K562 (cell line): ENCODE results near the gene ZNF17. TPM values are rescaled to one million over a fixed set of nuclear protein-coding genes. Genes with fewer than 3 reads are reported as not detected.

ENCODE experiments used
- EP400 ChIP-seq: fragments of 450-650 bp; IDR thresholded peaks from 2 replicates; pipeline ENCODE4 v1.6.1; 2017; ENCODE audit warnings: antibody characterized with exemption, mild to moderate bottlenecking, moderate library complexity
- ETV1 ChIP-seq: fragments of 450-650 bp; conservative IDR thresholded peaks from 2 replicates; pipeline ENCODE4 v1.6.1; 2016; ENCODE audit warnings: missing genetic modification characterization, control low read depth, low read depth, missing compliant biosample characterization
- HDAC1 ChIP-seq, 2 experiments: fragments of 450-650 bp; IDR thresholded peaks; 2 replicates each; pipeline ENCODE4 v1.6.1; 2016 to 2017; ENCODE audit warnings: inconsistent platforms in 1 of 2, mild to moderate bottlenecking in 1 of 2, moderate library complexity in 1 of 2
- HDAC3 ChIP-seq: fragments of 450-650 bp; IDR thresholded peaks from 2 replicates; pipeline ENCODE4 v1.6.1; 2018; ENCODE audit warnings: borderline replicate concordance, mild to moderate bottlenecking, moderate library complexity; ENCODE audit not compliant: partially characterized antibody
- KAT8 ChIP-seq: fragments of 450-650 bp; IDR thresholded peaks from 2 replicates; pipeline ENCODE4 v1.6.1; 2016; ENCODE audit warnings: low read depth, mild to moderate bottlenecking
- NFE2L1 ChIP-seq: fragments of 450-650 bp; IDR thresholded peaks from 2 replicates; pipeline ENCODE4 v1.6.1; 2016; ENCODE audit warnings: missing genetic modification characterization, low read depth, mild to moderate bottlenecking, missing compliant biosample characterization, moderate library complexity, borderline replicate concordance
- NR1H2 ChIP-seq: sonication (generic); formaldehyde crosslinking; IDR thresholded peaks from 2 replicates; pipeline ENCODE4 v1.4.0; 2020; ENCODE audit warnings: mild to moderate bottlenecking, missing genetic modification reagents
- NR3C1 ChIP-seq: sonication (generic); formaldehyde crosslinking; IDR thresholded peaks from 2 replicates; pipeline ENCODE4 v1.8.1; 2022; ENCODE audit warnings: missing genetic modification reagents
- NUFIP1 ChIP-seq: fragments of 450-650 bp; IDR thresholded peaks from 2 replicates; pipeline ENCODE4 v1.6.1; 2018; ENCODE audit not compliant: partially characterized antibody
- PCBP1 ChIP-seq: fragments of 200-400 bp; formaldehyde crosslinking; IDR thresholded peaks from 2 replicates; pipeline ENCODE4 v1.6.1; 2018; ENCODE audit warnings: mild to moderate bottlenecking, low read depth, low read length; ENCODE audit not compliant: poor library complexity, severe bottlenecking
- PRMT5 ChIP-seq: sonication (generic); formaldehyde crosslinking; IDR thresholded peaks from 2 replicates; pipeline ENCODE4 v1.5.0; 2020; ENCODE audit warnings: missing genetic modification reagents
- RBFOX2 ChIP-seq: fragments of 200-400 bp; formaldehyde crosslinking; IDR thresholded peaks from 2 replicates; pipeline ENCODE4 v1.6.1; 2017; ENCODE audit warnings: low read depth, mild to moderate bottlenecking, low read length, moderate library complexity
- RBM15 ChIP-seq: fragments of 200-400 bp; formaldehyde crosslinking; IDR thresholded peaks from 2 replicates; pipeline ENCODE4 v1.6.1; 2018; ENCODE audit warnings: mild to moderate bottlenecking, low read length, moderate library complexity; ENCODE audit not compliant: insufficient read depth
- TFAM ChIP-seq: fragments of 250-450 bp; sonication (Bioruptor Pico); conservative IDR thresholded peaks from 2 replicates; pipeline ENCODE4 v1.5.0; 2021; ENCODE audit warnings: mild to moderate bottlenecking, moderate library complexity
- ZBTB1 ChIP-seq: sonication (generic); formaldehyde crosslinking; IDR thresholded peaks from 2 replicates; pipeline ENCODE4 v1.8.1; 2023; ENCODE audit warnings: missing genetic modification reagents, low read depth, mild to moderate bottlenecking, borderline replicate concordance
- ZC3H4 ChIP-seq: sonication (generic); formaldehyde crosslinking; IDR thresholded peaks from 2 replicates; pipeline ENCODE4 v1.9.0; 2021; ENCODE audit warnings: missing genetic modification reagents, borderline replicate concordance
- ZKSCAN3 ChIP-seq: fragments of 250-450 bp; sonication (Bioruptor Pico); IDR thresholded peaks from 2 replicates; pipeline ENCODE4 v1.4.0; 2020
- ZNF140 ChIP-seq: fragments of 250-450 bp; sonication (Bioruptor Pico); IDR thresholded peaks from 2 replicates; pipeline ENCODE4 v1.8.0; 2021; ENCODE audit warnings: moderate library complexity, mild to moderate bottlenecking, inconsistent platforms
- ZNF217 ChIP-seq: sonication (generic); formaldehyde crosslinking; IDR thresholded peaks from 2 replicates; pipeline ENCODE4 v1.8.0; 2022; ENCODE audit warnings: mild to moderate bottlenecking, missing genetic modification reagents
- ZNF282 ChIP-seq: sonication (generic); formaldehyde crosslinking; IDR thresholded peaks from 2 replicates; pipeline ENCODE4 v1.8.1; 2023; ENCODE audit warnings: missing genetic modification reagents
- polyA plus RNA-seq, 8 experiments: library from polyadenylated mRNA; depleted of rRNA in 4 of 8; stranded (reverse) in 5 of 8; unstranded in 3 of 8; fragments of >200 nt; fragmentation: Nextera tagmentation in 2 of 8; fragmentation: Illumina TruSeq in 1 of 8; extraction: Ambion mirVana in 2 of 8; extraction: Trizol in 1 of 8; gene quantifications; 2 replicates each; pipeline versions ENCODE4 v1.2.1 to v1.2.3, GENCODE V29; 2011 to 2014; ENCODE audit warnings: inconsistent platforms in 1 of 8, missing spikeins in 1 of 8
- total RNA-seq, 7 experiments: library from RNA; depleted of rRNA in 6 of 7; stranded (reverse); fragments of >200 nt in 6 of 7; fragmentation: Illumina TruSeq in 2 of 7; extraction: Trizol in 2 of 7; gene quantifications; 2 replicates each; pipeline versions ENCODE4 v1.2.1 to v1.2.3, GENCODE V29; 2011 to 2021; ENCODE audit warnings: low replicate concordance in 1 of 7
- TF ChIP-seq, protein P1 (sequence below), 2 experiments: IDR thresholded peaks; 2 replicates each; pipeline ENCODE4 v1.6.1; 2012; ENCODE audit warnings: improper control_type of control experiment in 2 of 2, low read depth in 2 of 2, low read length in 2 of 2, borderline replicate concordance in 1 of 2
- TF ChIP-seq, protein P2 (sequence below): fragments of 250-450 bp; sonication (Bioruptor Pico); IDR thresholded peaks from 2 replicates; pipeline ENCODE4 v1.8.0; 2021; ENCODE audit warnings: mild to moderate bottlenecking, moderate library complexity
- TF ChIP-seq, protein P3 (sequence below): IDR thresholded peaks from 3 replicates; pipeline ENCODE4 v1.6.1; 2011; ENCODE audit warnings: borderline replicate concordance, mild to moderate bottlenecking; ENCODE audit not compliant: insufficient read length, insufficient read depth
- TF ChIP-seq, protein P4 (sequence below): fragments of 250-450 bp; sonication (Bioruptor Pico); IDR thresholded peaks from 2 replicates; pipeline ENCODE4 v1.8.0; 2021; ENCODE audit warnings: moderate library complexity, mild to moderate bottlenecking, inconsistent platforms

ZNF17 gene
- total and polyA plus RNA-seq, 9 of the 15 experiments (the other 6 are each of a cell fraction or from before 2014, with no cell fraction given), result 5.3 to 8.6 (median 6.5) TPM

DNA sequence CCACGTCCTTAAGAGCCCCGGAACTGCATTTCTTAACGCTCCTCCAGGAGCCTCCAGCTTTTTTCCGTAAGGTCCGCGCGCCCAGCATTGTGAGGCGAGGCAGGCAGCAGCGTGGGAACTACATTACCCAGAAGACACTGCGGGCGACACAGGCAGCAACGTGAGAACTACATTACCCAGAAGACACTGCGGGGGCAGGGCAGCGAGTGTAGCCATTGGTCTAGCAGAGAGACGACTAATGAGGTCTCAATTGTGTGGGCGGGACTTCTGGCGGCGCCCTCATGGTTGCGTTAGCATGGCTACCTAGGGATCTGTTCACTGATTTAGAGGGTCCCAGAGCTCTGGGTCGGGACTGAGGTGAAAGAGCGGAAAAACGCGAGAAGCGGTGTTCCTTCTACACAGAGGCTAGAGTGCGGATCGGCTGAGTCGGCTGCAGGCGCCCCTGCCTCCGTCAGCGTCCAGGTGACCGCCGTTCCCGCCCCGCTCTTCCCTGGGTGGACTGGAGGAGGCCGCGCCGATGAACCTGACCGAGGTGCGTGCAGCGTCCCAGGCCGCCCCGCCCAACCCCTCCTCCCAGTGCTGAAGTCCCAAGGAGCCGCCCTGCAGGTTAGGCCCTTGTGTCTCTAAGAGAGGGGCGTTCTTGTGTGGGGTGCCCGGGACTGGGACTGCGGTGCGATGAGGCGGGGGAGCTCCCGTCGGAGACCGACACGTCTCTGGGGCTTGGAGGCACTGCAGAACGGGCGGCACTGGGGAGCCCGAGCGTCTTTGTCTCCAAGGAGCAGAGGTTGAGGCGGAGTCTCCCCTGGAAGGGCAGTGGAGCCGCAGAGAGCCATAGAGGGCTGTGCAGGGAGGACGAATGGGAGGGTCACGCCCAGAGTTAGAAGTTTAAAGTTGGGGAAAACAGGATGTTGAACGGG is 24.4 kb downstream of the ZNF17 start, which contains the start of gene ZNF749 (continued):
- TF ChIP-seq ZC3H4 (CRISPR knock-in tag) (no peak), NR1H2 (CRISPR knock-in tag) (no peak), RBM15 (no peak), ETV1 (tag) (no peak), RBFOX2 (peak; percentile 79), PRMT5 (CRISPR knock-in tag) (no peak), ZNF282 (CRISPR knock-in tag) (no peak), EP400 (peak; percentile 90), NUFIP1 (no peak), ZNF217 (no peak), TFAM (CRISPR knock-in tag) (no peak), ZKSCAN3 (CRISPR knock-in tag) (no peak), PCBP1 (no peak), ZNF140 (CRISPR knock-in tag) (no peak), ZBTB1 (CRISPR knock-in tag) (no peak), NR3C1 (CRISPR knock-in tag) (no peak), HDAC3 (no peak), KAT8 (no peak), HDAC1 (IDR thresholded peaks at IDR 0.05) (no peak; a peak in 2 of 4 replicates), NFE2L1 (tag) (no peak)
- TF ChIP-seq, protein P1, sequence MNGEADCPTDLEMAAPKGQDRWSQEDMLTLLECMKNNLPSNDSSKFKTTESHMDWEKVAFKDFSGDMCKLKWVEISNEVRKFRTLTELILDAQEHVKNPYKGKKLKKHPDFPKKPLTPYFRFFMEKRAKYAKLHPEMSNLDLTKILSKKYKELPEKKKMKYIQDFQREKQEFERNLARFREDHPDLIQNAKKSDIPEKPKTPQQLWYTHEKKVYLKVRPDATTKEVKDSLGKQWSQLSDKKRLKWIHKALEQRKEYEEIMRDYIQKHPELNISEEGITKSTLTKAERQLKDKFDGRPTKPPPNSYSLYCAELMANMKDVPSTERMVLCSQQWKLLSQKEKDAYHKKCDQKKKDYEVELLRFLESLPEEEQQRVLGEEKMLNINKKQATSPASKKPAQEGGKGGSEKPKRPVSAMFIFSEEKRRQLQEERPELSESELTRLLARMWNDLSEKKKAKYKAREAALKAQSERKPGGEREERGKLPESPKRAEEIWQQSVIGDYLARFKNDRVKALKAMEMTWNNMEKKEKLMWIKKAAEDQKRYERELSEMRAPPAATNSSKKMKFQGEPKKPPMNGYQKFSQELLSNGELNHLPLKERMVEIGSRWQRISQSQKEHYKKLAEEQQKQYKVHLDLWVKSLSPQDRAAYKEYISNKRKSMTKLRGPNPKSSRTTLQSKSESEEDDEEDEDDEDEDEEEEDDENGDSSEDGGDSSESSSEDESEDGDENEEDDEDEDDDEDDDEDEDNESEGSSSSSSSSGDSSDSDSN (IDR thresholded peaks at IDR 0.05; ENCODE audit: borderline replicate concordance in 1 of 2, low read depth in 2 of 2, low read length in 2 of 2), result 0 out of 4 replicates have a peak, but pooled peaks of 1 of the 2 experiments have one; percentile 18
- TF ChIP-seq, protein P2, sequence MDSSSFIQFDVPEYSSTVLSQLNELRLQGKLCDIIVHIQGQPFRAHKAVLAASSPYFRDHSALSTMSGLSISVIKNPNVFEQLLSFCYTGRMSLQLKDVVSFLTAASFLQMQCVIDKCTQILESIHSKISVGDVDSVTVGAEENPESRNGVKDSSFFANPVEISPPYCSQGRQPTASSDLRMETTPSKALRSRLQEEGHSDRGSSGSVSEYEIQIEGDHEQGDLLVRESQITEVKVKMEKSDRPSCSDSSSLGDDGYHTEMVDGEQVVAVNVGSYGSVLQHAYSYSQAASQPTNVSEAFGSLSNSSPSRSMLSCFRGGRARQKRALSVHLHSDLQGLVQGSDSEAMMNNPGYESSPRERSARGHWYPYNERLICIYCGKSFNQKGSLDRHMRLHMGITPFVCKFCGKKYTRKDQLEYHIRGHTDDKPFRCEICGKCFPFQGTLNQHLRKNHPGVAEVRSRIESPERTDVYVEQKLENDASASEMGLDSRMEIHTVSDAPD (CRISPR knock-in tag), result no peak
- TF ChIP-seq, protein P3, sequence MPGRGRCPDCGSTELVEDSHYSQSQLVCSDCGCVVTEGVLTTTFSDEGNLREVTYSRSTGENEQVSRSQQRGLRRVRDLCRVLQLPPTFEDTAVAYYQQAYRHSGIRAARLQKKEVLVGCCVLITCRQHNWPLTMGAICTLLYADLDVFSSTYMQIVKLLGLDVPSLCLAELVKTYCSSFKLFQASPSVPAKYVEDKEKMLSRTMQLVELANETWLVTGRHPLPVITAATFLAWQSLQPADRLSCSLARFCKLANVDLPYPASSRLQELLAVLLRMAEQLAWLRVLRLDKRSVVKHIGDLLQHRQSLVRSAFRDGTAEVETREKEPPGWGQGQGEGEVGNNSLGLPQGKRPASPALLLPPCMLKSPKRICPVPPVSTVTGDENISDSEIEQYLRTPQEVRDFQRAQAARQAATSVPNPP, result no peak
- TF ChIP-seq, protein P4, sequence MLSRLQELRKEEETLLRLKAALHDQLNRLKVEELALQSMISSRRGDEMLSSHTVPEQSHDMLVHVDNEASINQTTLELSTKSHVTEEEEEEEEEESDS (CRISPR knock-in tag), result no peak
